HG03103 (cell line): Measurements from ENCODE around the gene WDR27.
"Not testable (repeated sequence)": the region's sequence is repeated elsewhere in the genome, so short reads cannot be mapped to it uniquely, and the experiment has no call there.

Source experiments
- ATAC-seq: cut with Tn5 transposase; IDR thresholded peaks from one replicate; pipeline ENCODE4 v1.9.1; 2021; ENCODE audit warnings: low read depth; ENCODE audit not compliant: unreplicated experiment

The WDR27 gene

GRCh38 chr6:169498916-169499513, 202.8 kb downstream of the WDR27 start:
- no peak for ATAC-seq

- no peak for ATAC-seq
Measured at GRCh38 chr6:169495601-169496000, 206.2 kb downstream of the WDR27 start.

GRCh38 chr6:169494038-169494437, 207.8 kb downstream of the WDR27 start:
- ATAC-seq = no peak

- ATAC-seq = no peak
Measured at GRCh38 chr6:169491482-169491881, 210.3 kb downstream of the WDR27 start.

- no peak for ATAC-seq
Measured at GRCh38 chr6:169490830-169491229, 211.0 kb downstream of the WDR27 start.

- no peak for ATAC-seq
Measured at GRCh38 chr6:169490246-169490641, 211.6 kb downstream of the WDR27 start.

GRCh38 chr6:169489563-169490245, 212.1 kb downstream of the WDR27 start:
- ATAC-seq = no peak

GRCh38 chr6:169487579-169488436, 214.0 kb downstream of the WDR27 start:
- no peak for ATAC-seq

GRCh38 chr6:169479783-169480495, 221.9 kb downstream of the WDR27 start:
- no peak for ATAC-seq

GRCh38 chr6:169474362-169474761, 227.5 kb downstream of the WDR27 start:
- no peak for ATAC-seq

GRCh38 chr6:169473663-169474062, 228.2 kb downstream of the WDR27 start:
- peak; percentile 74 for ATAC-seq

- no peak for ATAC-seq
Measured at GRCh38 chr6:169472786-169473416, 228.9 kb downstream of the WDR27 start.

- ATAC-seq = no peak
Measured at GRCh38 chr6:169470790-169471189, 231.0 kb downstream of the WDR27 start.

GRCh38 chr6:169469028-169469427, 232.8 kb downstream of the WDR27 start:
- ATAC-seq = no peak

- not testable (repeated sequence) for ATAC-seq
Measured at GRCh38 chr6:169467755-169468154, 234.1 kb downstream of the WDR27 start.

GRCh38 chr6:169466256-169466655, 235.6 kb downstream of the WDR27 start:
- ATAC-seq = not testable (repeated sequence)

- ATAC-seq = no peak
Measured at GRCh38 chr6:169457762-169458161, 244.1 kb downstream of the WDR27 start.

GRCh38 chr6:169456840-169457239, 245.0 kb downstream of the WDR27 start:
- ATAC-seq = no peak

- no peak for ATAC-seq
Measured at GRCh38 chr6:169455470-169455869, 246.4 kb downstream of the WDR27 start.

- no peak for ATAC-seq
Measured at GRCh38 chr6:169454872-169455204, 247.0 kb downstream of the WDR27 start.
